ENCODE data around the gene KLHL26. TPM values are rescaled to one million over a fixed set of nuclear protein-coding genes. Genes with fewer than 3 reads are reported as not detected.
A peak's percentile ranks its signal among the peaks of the same experiment; 100 is the strongest.

The KLHL26 gene
- total and polyA plus RNA-seq, 2 of the 13 experiments (the other 11 are each of a cell fraction or from before 2014, with no cell fraction given) = 1.5 to 1.7 TPM

DNA sequence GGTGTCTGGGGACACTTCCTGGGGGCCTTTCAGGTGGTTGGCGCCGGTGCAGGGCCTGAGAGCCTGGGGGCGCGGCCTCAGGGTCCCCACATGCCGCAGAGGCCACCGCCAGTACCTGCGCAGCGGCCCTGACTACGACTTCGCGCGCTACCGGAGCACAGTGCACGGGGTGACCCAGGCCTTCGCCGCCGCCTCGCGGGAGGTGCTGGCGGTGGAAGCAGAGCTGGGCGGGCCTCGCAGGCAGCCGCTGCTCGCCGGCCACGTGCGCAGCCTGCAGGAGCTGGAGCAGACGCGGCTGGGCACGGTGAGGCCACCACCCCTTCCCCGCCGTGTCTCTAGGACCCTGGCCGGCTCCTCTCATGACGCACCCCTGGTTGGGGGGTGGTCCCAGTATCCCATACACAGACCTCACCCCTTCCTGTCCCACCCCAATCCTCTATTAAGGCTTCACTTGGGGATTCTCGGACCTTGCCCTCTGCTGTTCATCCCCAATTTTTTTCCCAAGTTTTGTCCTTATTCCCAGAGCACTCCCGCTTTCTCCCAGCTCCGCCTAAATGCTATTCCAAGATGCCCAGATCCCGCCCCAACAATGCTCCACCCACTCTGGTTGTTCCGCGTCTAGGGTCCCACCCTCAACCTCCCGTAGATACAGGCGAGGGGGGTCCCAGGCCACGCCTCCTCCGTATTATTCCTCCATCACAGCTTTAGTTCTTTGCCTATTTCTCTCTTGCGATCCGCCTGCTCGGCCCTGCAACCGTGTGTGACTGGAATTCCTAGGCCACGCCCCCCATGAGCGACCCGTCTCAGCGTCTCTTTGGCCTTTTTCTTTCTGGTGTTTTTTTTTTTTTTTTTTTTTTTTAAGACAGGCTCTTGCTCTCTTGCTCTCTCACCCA is 47.2 kb upstream of the KLHL26 start (continued):
- TF ChIP-seq, protein P1, sequence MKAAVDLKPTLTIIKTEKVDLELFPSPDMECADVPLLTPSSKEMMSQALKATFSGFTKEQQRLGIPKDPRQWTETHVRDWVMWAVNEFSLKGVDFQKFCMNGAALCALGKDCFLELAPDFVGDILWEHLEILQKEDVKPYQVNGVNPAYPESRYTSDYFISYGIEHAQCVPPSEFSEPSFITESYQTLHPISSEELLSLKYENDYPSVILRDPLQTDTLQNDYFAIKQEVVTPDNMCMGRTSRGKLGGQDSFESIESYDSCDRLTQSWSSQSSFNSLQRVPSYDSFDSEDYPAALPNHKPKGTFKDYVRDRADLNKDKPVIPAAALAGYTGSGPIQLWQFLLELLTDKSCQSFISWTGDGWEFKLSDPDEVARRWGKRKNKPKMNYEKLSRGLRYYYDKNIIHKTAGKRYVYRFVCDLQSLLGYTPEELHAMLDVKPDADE (CRISPR knock-in tag; IDR thresholded peaks at IDR 0.05) = peak; percentile 97
- TF ChIP-seq REL (CRISPR knock-in tag; conservative IDR thresholded peaks at IDR 0.05) (peak; percentile 82; the same call in 1 of the 2 replicates), PRMT3 (CRISPR knock-in tag; IDR thresholded peaks at IDR 0.05; ENCODE audit: borderline replicate concordance, low read depth) (peak; percentile 88; the same call in 1 of the 2 replicates), STAT5B (CRISPR knock-in tag; IDR thresholded peaks at IDR 0.05) (no peak), RNF2 (conservative IDR thresholded peaks at IDR 0.05; ENCODE audit: low read depth) (peak; percentile 97), ZNF784 (CRISPR knock-in tag; IDR thresholded peaks at IDR 0.05; ENCODE audit: borderline replicate concordance) (no peak; the same call in 1 of the 2 replicates), MBD4 (IDR thresholded peaks at IDR 0.05; ENCODE audit: borderline replicate concordance, low read length) (no peak), TP53 (CRISPR knock-in tag; conservative IDR thresholded peaks at IDR 0.05) (no peak), ZSCAN9 (CRISPR knock-in tag; IDR thresholded peaks at IDR 0.05; ENCODE audit: borderline replicate concordance) (peak; percentile 77; the same call in 1 of the 2 replicates), HNF1B (CRISPR knock-in tag; IDR thresholded peaks at IDR 0.05) (no peak), HCFC1 (IDR thresholded peaks at IDR 0.05; ENCODE audit: low read depth, low read length) (no peak), SSRP1 (CRISPR knock-in tag; IDR thresholded peaks at IDR 0.05) (0 out of 2 replicates have a peak, but pooled peaks have one; percentile 2), XBP1 (CRISPR knock-in tag; IDR thresholded peaks at IDR 0.05) (no peak), BORCS8-MEF2B (CRISPR knock-in tag; IDR thresholded peaks at IDR 0.05) (peak; percentile 91), MTF1 (CRISPR knock-in tag; IDR thresholded peaks at IDR 0.05) (peak; percentile 58; the same call in 1 of the 2 replicates), RXRA (CRISPR knock-in tag; IDR thresholded peaks at IDR 0.05) (no peak), ZNF331 (CRISPR knock-in tag; IDR thresholded peaks at IDR 0.05) (peak; percentile 87)
- TF ChIP-seq, protein P2, sequence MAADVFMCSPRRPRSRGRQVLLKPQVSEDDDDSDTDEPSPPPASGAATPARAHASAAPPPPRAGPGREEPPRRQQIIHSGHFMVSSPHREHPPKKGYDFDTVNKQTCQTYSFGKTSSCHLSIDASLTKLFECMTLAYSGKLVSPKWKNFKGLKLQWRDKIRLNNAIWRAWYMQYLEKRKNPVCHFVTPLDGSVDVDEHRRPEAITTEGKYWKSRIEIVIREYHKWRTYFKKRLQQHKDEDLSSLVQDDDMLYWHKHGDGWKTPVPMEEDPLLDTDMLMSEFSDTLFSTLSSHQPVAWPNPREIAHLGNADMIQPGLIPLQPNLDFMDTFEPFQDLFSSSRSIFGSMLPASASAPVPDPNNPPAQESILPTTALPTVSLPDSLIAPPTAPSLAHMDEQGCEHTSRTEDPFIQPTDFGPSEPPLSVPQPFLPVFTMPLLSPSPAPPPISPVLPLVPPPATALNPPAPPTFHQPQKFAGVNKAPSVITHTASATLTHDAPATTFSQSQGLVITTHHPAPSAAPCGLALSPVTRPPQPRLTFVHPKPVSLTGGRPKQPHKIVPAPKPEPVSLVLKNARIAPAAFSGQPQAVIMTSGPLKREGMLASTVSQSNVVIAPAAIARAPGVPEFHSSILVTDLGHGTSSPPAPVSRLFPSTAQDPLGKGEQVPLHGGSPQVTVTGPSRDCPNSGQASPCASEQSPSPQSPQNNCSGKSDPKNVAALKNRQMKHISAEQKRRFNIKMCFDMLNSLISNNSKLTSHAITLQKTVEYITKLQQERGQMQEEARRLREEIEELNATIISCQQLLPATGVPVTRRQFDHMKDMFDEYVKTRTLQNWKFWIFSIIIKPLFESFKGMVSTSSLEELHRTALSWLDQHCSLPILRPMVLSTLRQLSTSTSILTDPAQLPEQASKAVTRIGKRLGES (CRISPR knock-in tag; IDR thresholded peaks at IDR 0.05; ENCODE audit: borderline replicate concordance) = peak; percentile 91
- TF ChIP-seq, protein P3, sequence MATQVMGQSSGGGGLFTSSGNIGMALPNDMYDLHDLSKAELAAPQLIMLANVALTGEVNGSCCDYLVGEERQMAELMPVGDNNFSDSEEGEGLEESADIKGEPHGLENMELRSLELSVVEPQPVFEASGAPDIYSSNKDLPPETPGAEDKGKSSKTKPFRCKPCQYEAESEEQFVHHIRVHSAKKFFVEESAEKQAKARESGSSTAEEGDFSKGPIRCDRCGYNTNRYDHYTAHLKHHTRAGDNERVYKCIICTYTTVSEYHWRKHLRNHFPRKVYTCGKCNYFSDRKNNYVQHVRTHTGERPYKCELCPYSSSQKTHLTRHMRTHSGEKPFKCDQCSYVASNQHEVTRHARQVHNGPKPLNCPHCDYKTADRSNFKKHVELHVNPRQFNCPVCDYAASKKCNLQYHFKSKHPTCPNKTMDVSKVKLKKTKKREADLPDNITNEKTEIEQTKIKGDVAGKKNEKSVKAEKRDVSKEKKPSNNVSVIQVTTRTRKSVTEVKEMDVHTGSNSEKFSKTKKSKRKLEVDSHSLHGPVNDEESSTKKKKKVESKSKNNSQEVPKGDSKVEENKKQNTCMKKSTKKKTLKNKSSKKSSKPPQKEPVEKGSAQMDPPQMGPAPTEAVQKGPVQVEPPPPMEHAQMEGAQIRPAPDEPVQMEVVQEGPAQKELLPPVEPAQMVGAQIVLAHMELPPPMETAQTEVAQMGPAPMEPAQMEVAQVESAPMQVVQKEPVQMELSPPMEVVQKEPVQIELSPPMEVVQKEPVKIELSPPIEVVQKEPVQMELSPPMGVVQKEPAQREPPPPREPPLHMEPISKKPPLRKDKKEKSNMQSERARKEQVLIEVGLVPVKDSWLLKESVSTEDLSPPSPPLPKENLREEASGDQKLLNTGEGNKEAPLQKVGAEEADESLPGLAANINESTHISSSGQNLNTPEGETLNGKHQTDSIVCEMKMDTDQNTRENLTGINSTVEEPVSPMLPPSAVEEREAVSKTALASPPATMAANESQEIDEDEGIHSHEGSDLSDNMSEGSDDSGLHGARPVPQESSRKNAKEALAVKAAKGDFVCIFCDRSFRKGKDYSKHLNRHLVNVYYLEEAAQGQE (IDR thresholded peaks at IDR 0.05; ENCODE audit: borderline replicate concordance in 1 of 2, low read depth in 1 of 2, low read length in 2 of 2) = 0 out of 4 replicates have a peak, but pooled peaks of 1 of the 2 experiments have one; percentile 15
